Cortex of kidney (tissue), 1 donor: ENCODE measurements around the gene EGFLAM.
"Not testable (repeated sequence)": the region's sequence is repeated elsewhere in the genome, so short reads cannot be mapped to it uniquely, and the experiment has no call there.

Experiments used
- DNase-seq: peaks from one replicate; lab custom pipeline; 2025; lab: John Stamatoyannopoulos, UW

Gene EGFLAM

GRCh38 chr5:38329132-38329715 lies 70.9 kb downstream of the EGFLAM start:
- DNase-seq: no peak

GRCh38 chr5:38330207-38330606 lies 71.8 kb downstream of the EGFLAM start:
- DNase-seq: no peak

- DNase-seq: no peak
These were observed 73.5 kb downstream of the EGFLAM start for GRCh38 chr5:38331831-38332230.

DNA sequence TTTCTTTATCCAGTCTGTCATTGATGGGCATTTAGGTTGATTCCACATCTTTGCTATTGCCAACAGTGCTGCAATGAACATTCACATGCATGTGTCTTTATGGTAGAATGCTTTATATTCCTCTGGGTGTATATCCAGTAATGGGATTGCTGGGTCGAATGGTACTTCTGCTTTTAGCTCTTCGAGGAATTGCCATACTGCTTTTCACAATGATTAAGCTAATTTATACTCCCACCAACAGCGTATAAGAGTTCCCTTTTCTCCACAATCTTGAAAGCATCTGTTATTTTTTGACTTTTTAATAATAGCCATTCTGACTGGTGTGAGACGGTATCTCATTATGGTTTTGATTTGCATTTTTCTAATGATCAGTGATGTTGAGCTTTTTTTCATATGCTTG lies 74.8 kb downstream of the EGFLAM start:
- not testable (repeated sequence) for DNase-seq

DNA sequence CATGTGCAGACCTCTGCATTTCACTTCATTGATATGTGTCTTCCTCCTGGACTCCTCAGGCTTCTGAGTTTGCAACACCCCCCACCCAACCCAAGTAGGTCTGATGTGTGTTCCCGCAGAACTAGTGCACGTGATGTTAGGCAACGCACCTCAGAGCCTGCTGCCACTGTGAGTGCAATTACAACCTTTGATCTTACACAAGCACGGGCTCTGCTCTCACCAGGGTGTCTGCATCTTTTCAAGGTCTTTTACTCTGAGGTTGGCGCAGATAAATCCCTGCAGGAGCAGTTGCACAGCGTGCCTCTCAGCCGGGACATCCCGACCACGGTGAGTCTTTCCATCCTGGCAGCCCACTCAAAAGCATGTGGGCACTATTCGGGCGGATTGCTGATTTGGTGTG lies 80.1 kb downstream of the EGFLAM start:
- no peak for DNase-seq

DNA sequence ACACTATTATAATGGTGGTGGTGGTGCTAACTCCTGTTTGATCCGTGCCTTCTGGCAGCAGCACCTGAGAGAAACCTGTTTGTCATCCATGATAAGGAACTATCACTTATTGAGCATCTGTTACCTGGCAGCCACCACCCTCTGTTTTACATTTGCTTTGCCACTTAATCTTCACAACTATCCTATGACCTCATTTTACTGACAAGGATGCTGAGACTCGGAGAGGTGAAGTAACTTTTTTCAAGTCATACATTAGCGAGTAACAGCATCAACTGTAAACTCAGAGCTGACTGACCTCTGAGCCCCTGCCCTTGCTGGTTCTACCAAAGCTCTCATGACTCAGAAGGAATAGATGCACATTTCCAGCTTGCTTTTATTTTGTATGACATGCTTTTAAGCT lies 81.1 kb downstream of the EGFLAM start:
- no peak for DNase-seq

DNA sequence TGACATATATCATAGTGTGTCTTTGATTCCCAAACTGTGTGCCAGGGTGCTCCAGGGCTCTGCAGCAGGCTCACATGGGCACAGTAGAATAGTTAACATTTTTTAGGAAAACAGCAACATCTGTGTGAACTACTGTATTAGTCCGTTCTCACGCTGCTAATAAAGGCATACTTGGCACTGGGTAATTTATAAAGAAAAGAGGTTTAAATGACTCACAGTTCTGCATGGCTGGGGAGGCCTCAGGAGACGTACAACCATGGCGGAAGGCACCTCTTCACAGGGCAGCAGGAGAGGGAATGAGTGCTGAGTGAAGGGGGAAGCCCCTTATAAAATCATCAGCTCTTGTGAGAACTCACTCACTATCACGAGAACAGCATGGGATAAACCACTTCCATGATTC lies 82.7 kb downstream of the EGFLAM start:
- no peak for DNase-seq

DNA sequence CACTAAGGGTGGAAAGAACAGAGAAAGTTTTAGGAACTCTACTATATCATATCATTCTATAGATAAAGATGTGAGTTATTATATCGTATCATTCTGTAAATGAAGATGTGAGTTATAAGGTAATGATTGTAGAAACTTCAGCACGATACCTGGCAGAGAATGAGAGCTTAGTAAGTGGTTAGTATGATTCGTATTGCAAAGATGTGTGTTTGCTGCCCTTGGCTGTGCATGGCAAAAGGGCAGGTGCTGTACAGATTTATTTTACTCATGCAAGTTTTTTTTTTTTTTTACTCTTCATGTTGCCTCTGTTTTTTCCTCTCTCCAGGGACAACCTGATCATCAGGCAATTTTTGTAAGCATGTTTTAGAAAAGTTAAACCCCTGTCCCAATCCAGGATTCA lies 83.3 kb downstream of the EGFLAM start:
- no peak for DNase-seq

DNA sequence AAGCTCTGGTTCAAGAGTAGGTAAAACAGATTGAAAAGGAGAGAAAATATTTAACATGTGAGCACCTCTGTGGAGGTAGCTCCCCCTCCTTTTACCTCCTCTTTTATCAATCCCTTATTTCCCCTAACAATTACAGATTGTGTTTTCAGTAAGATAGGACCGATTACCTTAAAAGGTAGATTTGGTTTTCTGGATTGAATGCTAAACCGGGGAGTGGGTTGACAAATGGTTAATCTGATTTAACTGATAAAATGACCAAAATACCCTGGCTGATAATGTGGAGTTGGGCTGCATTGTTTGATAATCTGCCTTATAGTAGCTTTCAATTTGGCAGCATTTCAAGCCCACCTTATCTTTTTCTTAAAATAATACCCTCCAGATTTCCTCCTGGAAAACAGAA lies 83.9 kb downstream of the EGFLAM start:
- DNase-seq: no peak

DNA sequence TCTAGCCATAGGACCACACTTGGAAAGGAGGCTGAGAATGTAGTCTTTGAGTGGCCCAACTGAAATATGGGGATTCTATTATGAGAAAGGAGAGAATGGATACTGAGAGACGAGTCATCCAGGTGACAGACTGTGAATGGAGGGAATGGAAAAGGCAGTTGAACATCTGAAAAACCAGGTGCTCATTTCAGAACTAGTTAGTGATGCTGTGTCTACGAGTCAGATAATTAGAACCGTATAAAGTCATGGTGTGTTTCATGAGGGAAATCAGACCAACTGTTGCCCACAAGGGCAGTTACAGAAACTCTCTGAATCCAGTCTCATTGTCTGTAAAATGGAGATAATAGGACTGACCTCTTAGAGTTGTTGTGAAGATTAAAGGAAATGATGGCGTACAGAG lies 86.5 kb downstream of the EGFLAM start:
- no peak for DNase-seq

DNA sequence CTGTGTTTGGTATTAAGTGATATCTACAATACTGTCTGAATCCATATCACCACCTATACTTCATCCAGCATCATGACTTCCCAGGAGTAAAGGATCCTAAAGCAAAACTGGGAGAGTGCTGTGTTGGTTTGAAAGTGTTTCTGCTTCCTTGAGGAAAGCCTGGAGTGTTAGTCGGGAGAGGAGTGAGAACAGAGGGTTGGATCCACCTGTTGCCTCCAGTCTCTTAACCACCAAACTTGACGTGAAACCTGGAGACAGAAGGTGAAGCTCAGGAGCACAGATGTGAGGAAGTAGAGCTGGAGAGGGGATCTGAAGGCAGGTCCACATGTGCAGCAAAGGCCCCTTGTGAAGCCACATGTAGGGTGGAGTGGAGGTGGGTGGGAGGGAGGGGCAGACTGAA lies 88.2 kb downstream of the EGFLAM start:
- no peak for DNase-seq

- no peak for DNase-seq
These were observed 88.8 kb downstream of the EGFLAM start for GRCh38 chr5:38347040-38347763.

GRCh38 chr5:38347896-38348295 lies 89.5 kb downstream of the EGFLAM start:
- DNase-seq: no peak

DNA sequence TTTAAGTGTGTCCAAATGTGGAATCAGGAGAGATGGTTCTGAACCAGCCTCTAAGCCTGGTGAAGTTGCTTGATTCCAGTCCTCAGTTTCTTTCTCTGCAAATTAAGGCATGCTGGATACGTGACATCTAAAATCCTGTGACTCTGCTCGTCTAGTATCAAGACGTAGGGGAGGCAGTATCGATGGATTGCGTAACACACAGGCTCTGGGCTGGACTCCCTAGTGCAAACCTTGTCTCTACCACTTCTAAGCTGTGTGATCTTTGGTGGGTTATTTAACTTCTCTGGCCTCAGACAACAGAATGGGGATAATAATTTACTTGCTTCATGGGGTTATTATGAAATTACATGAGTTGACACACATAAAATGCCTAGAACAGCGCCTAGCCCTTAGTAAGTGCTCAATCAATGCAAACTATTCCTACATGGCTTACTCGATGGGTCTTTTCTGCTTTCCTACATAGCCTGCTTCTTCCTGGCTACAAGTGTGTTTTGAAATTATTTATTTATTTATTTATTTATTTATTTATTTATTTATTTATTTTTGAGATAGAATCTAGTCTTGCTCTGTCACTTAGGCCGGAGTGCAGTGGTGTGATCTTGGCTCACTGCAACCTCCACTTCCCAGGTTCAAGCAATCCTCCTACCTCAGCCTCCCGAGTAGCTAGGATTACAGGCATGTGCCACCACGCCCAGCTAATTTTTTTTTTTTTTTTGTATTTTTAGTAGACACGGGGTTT lies 102.1 kb downstream of the EGFLAM start:
- DNase-seq: no peak

DNA sequence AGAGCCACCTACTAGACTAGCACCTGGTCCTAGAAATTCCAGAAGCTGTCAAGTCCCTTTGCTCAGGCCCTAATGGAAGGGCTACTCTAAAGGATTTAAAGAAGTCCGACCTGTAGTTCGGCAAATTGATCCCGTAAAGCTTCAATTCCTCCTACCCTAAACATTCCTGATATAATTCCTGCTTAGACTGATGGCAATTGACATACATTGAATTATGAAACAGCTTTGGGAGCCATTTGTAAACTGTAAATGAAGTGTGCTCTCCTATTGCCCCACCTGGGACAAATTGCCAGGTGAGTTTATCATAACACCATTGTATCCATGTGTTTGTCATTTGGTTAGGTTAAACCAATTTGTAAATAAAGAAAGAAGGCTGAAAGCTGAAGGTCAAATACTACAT lies 104.4 kb downstream of the EGFLAM start:
- no peak for DNase-seq

GRCh38 chr5:38364825-38365224 lies 106.5 kb downstream of the EGFLAM start:
- no peak for DNase-seq

- no peak for DNase-seq
These were observed 109.1 kb downstream of the EGFLAM start for GRCh38 chr5:38367410-38367809.

DNA sequence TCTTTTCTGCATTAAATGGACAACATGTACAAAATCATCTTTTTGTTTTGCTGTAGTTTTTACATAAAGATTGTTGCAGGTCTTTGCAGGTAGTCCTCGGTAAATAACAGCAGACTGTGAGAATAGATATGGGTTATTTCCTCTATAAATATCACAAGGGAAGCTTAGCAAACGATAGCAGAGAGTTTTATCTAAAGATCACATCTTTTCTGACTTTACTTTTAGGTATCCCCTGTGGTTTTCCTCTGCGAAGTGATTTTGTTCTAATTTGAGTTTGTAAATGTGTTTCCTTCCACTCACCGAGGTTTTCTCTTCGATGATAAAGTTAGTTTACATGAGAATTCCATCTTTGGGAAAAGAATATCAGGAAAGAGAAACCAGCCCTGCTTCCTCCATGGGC lies 109.6 kb downstream of the EGFLAM start:
- no peak for DNase-seq

GRCh38 chr5:38369692-38370091 lies 111.3 kb downstream of the EGFLAM start:
- no peak for DNase-seq

GRCh38 chr5:38370358-38371100 lies 112.2 kb downstream of the EGFLAM start:
- no peak for DNase-seq

GRCh38 chr5:38371596-38371995 lies 113.2 kb downstream of the EGFLAM start:
- no peak for DNase-seq

DNA sequence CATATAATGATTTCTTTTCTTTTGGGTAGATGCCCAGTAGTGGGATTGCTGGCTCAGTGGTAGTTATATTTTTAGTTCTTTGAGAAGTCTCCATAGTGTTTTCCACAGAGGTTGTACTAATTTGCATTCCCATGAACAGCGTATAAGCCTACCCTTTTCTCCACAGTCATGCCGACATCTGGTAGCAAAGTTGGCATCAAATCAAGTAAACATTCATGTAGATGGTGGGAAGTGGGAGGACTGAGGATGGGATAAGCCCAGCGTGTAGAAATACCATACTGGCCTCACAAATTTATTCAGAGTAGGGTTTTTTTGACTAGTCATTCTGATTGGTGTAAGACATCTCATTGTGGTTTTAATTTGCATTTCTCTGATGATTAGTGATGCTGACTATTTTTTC lies 115.4 kb downstream of the EGFLAM start:
- DNase-seq: no peak

DNA sequence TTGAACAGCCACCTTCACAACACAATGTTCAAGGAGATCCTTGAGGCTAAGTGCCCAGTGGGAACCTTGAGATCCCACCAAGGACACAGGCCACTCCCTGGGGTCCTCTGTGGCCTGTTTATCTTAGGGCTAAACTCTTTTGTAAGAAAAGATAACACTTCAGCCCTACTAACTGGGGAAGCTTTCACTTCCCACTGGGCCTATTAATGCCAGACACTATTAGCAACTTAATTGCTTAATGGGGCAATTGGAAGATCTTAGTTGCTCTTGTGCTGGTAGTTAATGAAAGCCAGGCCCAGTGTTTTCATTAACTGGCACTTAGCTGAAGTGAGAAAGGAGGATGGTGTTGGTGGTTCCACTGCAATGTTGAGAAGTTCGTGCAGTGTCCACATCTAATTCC lies 117.1 kb downstream of the EGFLAM start:
- DNase-seq: no peak
